ENCODE measurements around the gene FRAT2.

Gene FRAT2

DNA sequence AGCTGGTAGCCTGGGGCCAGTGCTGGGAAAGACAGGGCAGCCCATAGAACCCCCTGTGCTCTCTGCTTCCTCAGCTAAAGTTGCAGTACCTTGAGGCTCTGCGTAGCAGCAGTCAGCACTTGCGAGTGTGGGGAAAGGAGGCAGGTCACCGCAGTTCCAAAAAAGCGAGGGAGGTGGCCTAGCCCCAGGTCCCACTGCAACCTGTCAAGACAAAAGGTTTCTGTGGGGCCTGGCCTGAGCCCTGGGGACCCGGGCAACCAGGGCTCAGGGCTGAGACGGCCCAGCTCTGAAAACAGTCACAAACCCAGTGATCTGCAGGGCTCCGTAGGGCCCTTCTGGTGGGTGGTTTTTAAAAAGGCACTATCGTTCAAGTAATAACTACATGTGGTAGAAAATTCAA lies 47.1 kb upstream of the FRAT2 start:
- TF ChIP-seq YY1 (IDR thresholded peaks at IDR 0.05; ENCODE audit: low read depth) (no peak), EP300 (IDR thresholded peaks at IDR 0.05; ENCODE audit: borderline replicate concordance) (no peak), TEAD4 (IDR thresholded peaks at IDR 0.05) (no peak), EGR1 (IDR thresholded peaks at IDR 0.05) (no peak), CEBPB (IDR thresholded peaks at IDR 0.05) (no peak), TAF1 (IDR thresholded peaks at IDR 0.05; ENCODE audit: low read depth) (no peak)
- TF ChIP-seq, protein P1, sequence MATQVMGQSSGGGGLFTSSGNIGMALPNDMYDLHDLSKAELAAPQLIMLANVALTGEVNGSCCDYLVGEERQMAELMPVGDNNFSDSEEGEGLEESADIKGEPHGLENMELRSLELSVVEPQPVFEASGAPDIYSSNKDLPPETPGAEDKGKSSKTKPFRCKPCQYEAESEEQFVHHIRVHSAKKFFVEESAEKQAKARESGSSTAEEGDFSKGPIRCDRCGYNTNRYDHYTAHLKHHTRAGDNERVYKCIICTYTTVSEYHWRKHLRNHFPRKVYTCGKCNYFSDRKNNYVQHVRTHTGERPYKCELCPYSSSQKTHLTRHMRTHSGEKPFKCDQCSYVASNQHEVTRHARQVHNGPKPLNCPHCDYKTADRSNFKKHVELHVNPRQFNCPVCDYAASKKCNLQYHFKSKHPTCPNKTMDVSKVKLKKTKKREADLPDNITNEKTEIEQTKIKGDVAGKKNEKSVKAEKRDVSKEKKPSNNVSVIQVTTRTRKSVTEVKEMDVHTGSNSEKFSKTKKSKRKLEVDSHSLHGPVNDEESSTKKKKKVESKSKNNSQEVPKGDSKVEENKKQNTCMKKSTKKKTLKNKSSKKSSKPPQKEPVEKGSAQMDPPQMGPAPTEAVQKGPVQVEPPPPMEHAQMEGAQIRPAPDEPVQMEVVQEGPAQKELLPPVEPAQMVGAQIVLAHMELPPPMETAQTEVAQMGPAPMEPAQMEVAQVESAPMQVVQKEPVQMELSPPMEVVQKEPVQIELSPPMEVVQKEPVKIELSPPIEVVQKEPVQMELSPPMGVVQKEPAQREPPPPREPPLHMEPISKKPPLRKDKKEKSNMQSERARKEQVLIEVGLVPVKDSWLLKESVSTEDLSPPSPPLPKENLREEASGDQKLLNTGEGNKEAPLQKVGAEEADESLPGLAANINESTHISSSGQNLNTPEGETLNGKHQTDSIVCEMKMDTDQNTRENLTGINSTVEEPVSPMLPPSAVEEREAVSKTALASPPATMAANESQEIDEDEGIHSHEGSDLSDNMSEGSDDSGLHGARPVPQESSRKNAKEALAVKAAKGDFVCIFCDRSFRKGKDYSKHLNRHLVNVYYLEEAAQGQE (IDR thresholded peaks at IDR 0.05; ENCODE audit: low read depth): no peak

DNA sequence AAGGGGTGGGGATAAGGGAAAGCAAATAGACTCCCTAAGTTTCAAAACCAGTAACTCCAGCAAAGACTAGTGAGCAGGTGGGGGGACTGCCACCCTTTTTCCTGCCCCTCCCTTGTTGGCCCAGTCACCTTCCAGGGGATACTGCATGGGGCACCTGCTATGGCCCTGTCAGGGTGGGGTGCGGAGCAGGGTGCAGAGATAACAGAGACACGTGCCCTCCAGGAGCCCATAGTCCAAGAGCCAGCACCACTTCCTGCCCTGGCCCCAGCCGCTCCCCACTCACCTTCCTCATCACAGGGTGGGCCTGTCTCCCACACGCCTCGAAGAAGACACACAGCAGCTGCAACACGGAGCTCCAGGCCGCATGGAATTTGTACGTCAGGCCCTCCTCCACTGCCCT lies 46.0 kb upstream of the FRAT2 start:
- no peak for TF ChIP-seq TCF12 (IDR thresholded peaks at IDR 0.05; ENCODE audit: low read depth)
- no peak for TF ChIP-seq TAF1 (IDR thresholded peaks at IDR 0.05; ENCODE audit: low read depth)
- TF ChIP-seq EGR1 (IDR thresholded peaks at IDR 0.05): no peak
- TF ChIP-seq TEAD4 (IDR thresholded peaks at IDR 0.05): no peak
- TF ChIP-seq RAD21 (IDR thresholded peaks at IDR 0.05; ENCODE audit: low read depth): no peak
- TF ChIP-seq, protein P1 (IDR thresholded peaks at IDR 0.05; ENCODE audit: low read depth): no peak
- TF ChIP-seq, protein P2, sequence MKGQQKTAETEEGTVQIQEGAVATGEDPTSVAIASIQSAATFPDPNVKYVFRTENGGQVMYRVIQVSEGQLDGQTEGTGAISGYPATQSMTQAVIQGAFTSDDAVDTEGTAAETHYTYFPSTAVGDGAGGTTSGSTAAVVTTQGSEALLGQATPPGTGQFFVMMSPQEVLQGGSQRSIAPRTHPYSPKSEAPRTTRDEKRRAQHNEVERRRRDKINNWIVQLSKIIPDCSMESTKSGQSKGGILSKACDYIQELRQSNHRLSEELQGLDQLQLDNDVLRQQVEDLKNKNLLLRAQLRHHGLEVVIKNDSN (IDR thresholded peaks at IDR 0.05): no peak
- no peak for TF ChIP-seq NFIC (IDR thresholded peaks at IDR 0.05)
- no peak for TF ChIP-seq CEBPB (IDR thresholded peaks at IDR 0.05)
- no peak for TF ChIP-seq CREB1 (IDR thresholded peaks at IDR 0.05; ENCODE audit: low read depth)

DNA sequence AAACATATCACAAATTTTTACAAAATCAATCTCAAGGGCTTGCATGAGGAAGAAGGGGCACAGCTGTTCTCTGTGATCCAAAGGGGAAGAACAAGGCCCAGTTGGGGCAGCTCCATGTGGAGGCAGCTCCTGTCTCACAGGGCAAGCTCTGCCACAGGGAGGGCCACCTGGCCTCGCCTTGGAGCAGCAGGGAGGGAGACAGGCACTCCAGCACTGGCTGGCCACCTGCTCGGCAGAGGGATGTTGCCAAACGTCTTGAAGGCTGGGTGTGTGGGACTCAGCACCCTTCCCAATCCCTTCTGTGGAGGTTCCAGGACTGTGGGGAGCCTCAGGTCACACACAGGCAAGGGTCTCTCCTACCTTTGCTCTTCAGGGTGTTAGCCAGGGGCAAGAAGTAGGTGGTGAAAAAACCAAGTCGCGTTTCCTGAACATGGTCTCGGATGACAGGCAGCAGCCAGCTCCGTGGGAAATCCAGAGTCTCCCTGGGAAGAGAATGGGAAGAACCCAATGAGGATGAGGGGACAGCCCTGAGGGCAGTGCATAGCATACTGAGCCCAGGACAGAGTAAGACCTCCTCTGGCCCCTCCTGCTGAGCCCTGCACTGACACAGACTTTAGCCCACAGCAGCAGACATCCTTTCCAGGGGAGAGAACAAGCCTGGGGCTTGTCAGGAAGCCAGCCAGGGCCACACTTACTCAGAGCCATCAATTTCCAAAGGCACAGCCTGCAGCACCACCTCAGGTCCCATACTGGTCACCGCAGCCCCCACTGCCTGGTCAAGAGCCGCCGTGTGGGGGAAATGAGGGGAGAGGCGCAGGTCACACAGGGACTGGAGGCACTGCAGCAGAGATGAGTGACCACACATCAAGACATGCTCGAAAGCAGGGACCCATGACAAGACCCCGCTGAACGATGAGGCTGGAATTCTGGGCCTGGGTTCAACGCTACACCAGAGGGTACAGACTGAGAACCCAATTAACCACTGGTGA lies 44.7 kb upstream of the FRAT2 start:
- TF ChIP-seq, protein P1 (IDR thresholded peaks at IDR 0.05; ENCODE audit: low read depth): no peak
- TF ChIP-seq CREB1 (IDR thresholded peaks at IDR 0.05; ENCODE audit: low read depth) (no peak), TEAD4 (IDR thresholded peaks at IDR 0.05) (no peak), YY1 (IDR thresholded peaks at IDR 0.05; ENCODE audit: low read depth) (no peak)

DNA sequence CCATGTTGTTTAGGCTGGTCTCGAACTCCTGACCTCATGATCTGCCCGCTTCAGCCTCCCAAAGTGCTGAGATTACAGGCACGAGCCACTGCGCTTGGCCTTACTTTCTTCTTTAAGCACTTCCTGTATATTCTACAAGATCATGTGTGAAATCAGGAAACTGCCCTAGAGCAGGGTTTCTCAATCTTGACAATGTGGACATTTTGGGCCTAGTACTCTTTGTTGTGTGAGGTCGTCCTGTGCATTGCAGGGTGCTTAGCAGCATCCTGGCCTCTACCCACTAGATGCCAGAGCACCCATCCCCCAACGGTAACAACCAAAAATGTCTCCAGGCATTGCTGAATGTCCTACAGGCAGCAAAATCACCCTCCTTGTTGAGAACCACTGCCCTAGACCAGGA lies 41.9 kb upstream of the FRAT2 start:
- TF ChIP-seq, protein P1 (IDR thresholded peaks at IDR 0.05; ENCODE audit: low read depth): no peak
- TF ChIP-seq CREB1 (IDR thresholded peaks at IDR 0.05; ENCODE audit: low read depth) (no peak), YY1 (IDR thresholded peaks at IDR 0.05; ENCODE audit: low read depth) (no peak), CEBPB (IDR thresholded peaks at IDR 0.05) (no peak), NFIC (IDR thresholded peaks at IDR 0.05) (no peak), ZBTB7A (IDR thresholded peaks at IDR 0.05; ENCODE audit: low read depth) (no peak), TEAD4 (IDR thresholded peaks at IDR 0.05) (no peak), TCF12 (IDR thresholded peaks at IDR 0.05; ENCODE audit: low read depth) (no peak), FOXM1 (IDR thresholded peaks at IDR 0.05; ENCODE audit: borderline replicate concordance, low read depth) (no peak), EGR1 (IDR thresholded peaks at IDR 0.05) (no peak), TAF1 (IDR thresholded peaks at IDR 0.05; ENCODE audit: low read depth) (no peak), RAD21 (IDR thresholded peaks at IDR 0.05; ENCODE audit: low read depth) (no peak), EP300 (IDR thresholded peaks at IDR 0.05; ENCODE audit: borderline replicate concordance) (no peak)
- TF ChIP-seq, protein P2 (IDR thresholded peaks at IDR 0.05): no peak
- TF ChIP-seq, protein P3, sequence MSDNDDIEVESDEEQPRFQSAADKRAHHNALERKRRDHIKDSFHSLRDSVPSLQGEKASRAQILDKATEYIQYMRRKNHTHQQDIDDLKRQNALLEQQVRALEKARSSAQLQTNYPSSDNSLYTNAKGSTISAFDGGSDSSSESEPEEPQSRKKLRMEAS (IDR thresholded peaks at IDR 0.05): no peak
